A673 (cell line): ENCODE data around the gene ASTN2. TPM values are rescaled to one million over a fixed set of nuclear protein-coding genes. Genes with fewer than 3 reads are reported as not detected.

ENCODE experiments used
- BruUV-seq: library from RNA; stranded (reverse); fragments of 400-500 nt; replicated peaks from 2 replicates; lab custom pipeline; 2021; lab: Mats Ljungman, UMichigan
- CTCF ChIA-PET: fragments of 300-600 bp; sonication (Branson Sonifier 250); formaldehyde crosslinking; loops from one replicate; lab custom pipeline; 2022; ENCODE audit warnings: antibody characterized with exemption; lab: Charles Lee
- POLR2A ChIA-PET: fragments of 300-600 bp; sonication (Branson Sonifier 250); formaldehyde crosslinking; loops from one replicate; lab custom pipeline; 2022; ENCODE audit warnings: antibody characterized with exemption; ENCODE audit not compliant: low non-redundant PET; lab: Charles Lee
- DNase-seq: peaks from one replicate; pipeline ENCODE4 v3.0.0-alpha.2; 2015; ENCODE audit warnings: low spot score
- H3K27ac ChIP-seq: fragments of 200-600 bp; sonication (generic); 2 replicates; pipeline ENCODE4 v1.5.1; 2016; ENCODE audit warnings: mixed run types, low read depth, mild to moderate bottlenecking, mixed read lengths, antibody characterized with exemption, low read length; ENCODE audit not compliant: poor library complexity, severe bottlenecking
- H3K27me3 ChIP-seq: fragments of 200-600 bp; sonication (generic); replicated peaks from 2 replicates; pipeline ENCODE4 v1.6.1; 2017; ENCODE audit warnings: mixed run types, low read depth, mild to moderate bottlenecking, mixed read lengths, antibody characterized with exemption, low read length; ENCODE audit not compliant: insufficient read depth, poor library complexity
- H3K36me3 ChIP-seq: fragments of 200-600 bp; sonication (generic); 2 replicates; pipeline ENCODE4 v1.6.1; 2016; ENCODE audit warnings: mixed run types, mild to moderate bottlenecking, mixed read lengths, antibody characterized with exemption, low read length; ENCODE audit not compliant: insufficient read depth, poor library complexity, severe bottlenecking
- H3K4me1 ChIP-seq: fragments of 200-600 bp; sonication (generic); 2 replicates; pipeline ENCODE4 v1.6.1; 2017; ENCODE audit warnings: mixed run types, mild to moderate bottlenecking, mixed read lengths, antibody characterized with exemption, low read length; ENCODE audit not compliant: insufficient read depth, poor library complexity, severe bottlenecking
- H3K4me3 ChIP-seq: fragments of 200-600 bp; sonication (generic); 2 replicates; pipeline ENCODE4 v1.5.1; 2016; ENCODE audit warnings: low read depth, mixed run types, mild to moderate bottlenecking, mixed read lengths, low read length; ENCODE audit not compliant: poor library complexity, severe bottlenecking
- H3K9me3 ChIP-seq: fragments of 200-600 bp; sonication (generic); 2 replicates; pipeline ENCODE4 v1.6.1; 2016; ENCODE audit warnings: mixed run types, low read depth, mild to moderate bottlenecking, mixed read lengths, antibody characterized with exemption, low read length; ENCODE audit not compliant: poor library complexity, severe bottlenecking
- CTCF ChIP-seq: fragments of 300-800, 200-600 bp; sonication (generic); conservative IDR thresholded peaks from 2 replicates; pipeline ENCODE4 v1.5.1; 2017; ENCODE audit warnings: low read depth, mild to moderate bottlenecking, antibody characterized with exemption, low read length, moderate library complexity, mixed read lengths
- EZH2 ChIP-seq: fragments of 200-600 bp; sonication (generic); IDR thresholded peaks from 2 replicates; pipeline ENCODE4 v1.6.1; 2017; ENCODE audit warnings: borderline replicate concordance, low read depth, mild to moderate bottlenecking, mixed read lengths, antibody characterized with exemption, low read length; ENCODE audit not compliant: poor library complexity, severe bottlenecking
- intact Hi-C: fragments of 100-400 bp; cut with micrococcal nuclease; formaldehyde crosslinking; loops from one replicate; pipeline ENCODE4 v1.10.0; 2022; ENCODE audit not compliant: unreplicated experiment
- total RNA-seq: library from RNA; stranded (reverse); gene quantifications from 2 replicates; pipeline ENCODE4 v1.2.3, GENCODE V29; 2021

The ASTN2 gene
- total RNA-seq, 1 experiment from 2014 or later = 3.4 TPM

GRCh38 chr9:117035546-117035945 is 379.3 kb downstream of the ASTN2 start:
- Histone ChIP-seq H3K36me3 (no peaks in the 10 kb centered on the region), H3K4me1 (no peaks in the 10 kb centered on the region), H3K27ac (no peak overlapping the region), H3K4me3 (no peak overlapping the region), H3K27me3 (peaks cover 3% of the 10 kb centered on the region), H3K9me3 (no peaks in the 10 kb centered on the region)
- intact Hi-C loops = no loop called here
- CTCF ChIA-PET = no interaction called here
- DNase-seq = no peak
- TF ChIP-seq EZH2 (no peak), CTCF (no peak)
- BruUV-seq = no TSS peak
- POLR2A ChIA-PET = interaction anchor here (0.5 kb wide), 1 partner anchor 1648 kb away, joined by 3 read pairs; no protein-coding TSS in a partner anchor

- TF ChIP-seq EZH2 (no peak), CTCF (no peak)
These were observed 380.0 kb downstream of the ASTN2 start for GRCh38 chr9:117034866-117035265.

GRCh38 chr9:117030254-117030768 is 384.5 kb downstream of the ASTN2 start:
- Histone ChIP-seq H3K4me3 (no peak overlapping the region), H3K36me3 (no peaks in the 10 kb centered on the region), H3K27me3 (peaks cover 3% of the 10 kb centered on the region), H3K9me3 (no peaks in the 10 kb centered on the region), H3K27ac (no peak overlapping the region), H3K4me1 (no peaks in the 10 kb centered on the region)
- BruUV-seq = no TSS peak
- POLR2A ChIA-PET = no interaction called here
- CTCF ChIA-PET = no interaction called here
- no peak for TF ChIP-seq EZH2
- TF ChIP-seq CTCF = no peak
- intact Hi-C loops = no loop called here
- no peak for DNase-seq

More at GRCh38 chr9:117034866-117035265, 380.0 kb downstream of the ASTN2 start:
- Histone ChIP-seq H3K4me1 (no peaks in the 10 kb centered on the region), H3K36me3 (no peaks in the 10 kb centered on the region), H3K27ac (no peak overlapping the region), H3K27me3 (peaks cover 3% of the 10 kb centered on the region), H3K4me3 (no peak overlapping the region), H3K9me3 (no peaks in the 10 kb centered on the region)
- ChIA-PET CTCF (no interaction called here), POLR2A (interaction anchor here (0.5 kb wide), 1 partner anchor 1649 kb away, joined by 3 read pairs; no protein-coding TSS in a partner anchor)
- intact Hi-C loops = no loop called here
- BruUV-seq = no TSS peak
- peak; percentile 31 for DNase-seq
